ENCODE data around the gene GNG4. TPM values are rescaled to one million over a fixed set of nuclear protein-coding genes. Genes with fewer than 3 reads are reported as not detected.

The GNG4 gene
- total RNA-seq, 6 donors from 2014 or later, result 0.20 TPM; not detected in 5

DNA sequence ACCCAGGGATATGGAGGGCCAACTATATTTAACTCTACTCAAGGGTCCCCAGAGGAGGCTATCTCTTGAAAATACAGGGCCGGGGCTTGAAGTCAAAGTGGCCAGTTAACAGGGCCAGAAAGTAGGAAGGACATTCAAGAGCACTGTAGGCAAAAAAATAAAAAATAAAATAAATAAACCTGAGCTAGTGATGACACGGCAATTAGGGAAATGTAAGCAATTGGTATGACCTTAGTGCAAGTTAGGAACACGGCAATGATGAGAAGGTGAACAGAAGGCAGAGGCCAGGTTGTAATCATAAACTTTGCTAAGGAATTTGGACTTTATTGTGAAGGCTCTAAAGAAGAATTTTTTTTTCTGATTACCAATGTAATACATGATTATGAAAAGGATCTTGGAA, 142.0 kb downstream of the GNG4 start:
- TF ChIP-seq EP300 (IDR thresholded peaks at IDR 0.05) (no peak), POLR2AphosphoS5 (IDR thresholded peaks at IDR 0.05) (no peak), POLR2A (IDR thresholded peaks at IDR 0.05) (no peak)
- TF ChIP-seq, protein P1, sequence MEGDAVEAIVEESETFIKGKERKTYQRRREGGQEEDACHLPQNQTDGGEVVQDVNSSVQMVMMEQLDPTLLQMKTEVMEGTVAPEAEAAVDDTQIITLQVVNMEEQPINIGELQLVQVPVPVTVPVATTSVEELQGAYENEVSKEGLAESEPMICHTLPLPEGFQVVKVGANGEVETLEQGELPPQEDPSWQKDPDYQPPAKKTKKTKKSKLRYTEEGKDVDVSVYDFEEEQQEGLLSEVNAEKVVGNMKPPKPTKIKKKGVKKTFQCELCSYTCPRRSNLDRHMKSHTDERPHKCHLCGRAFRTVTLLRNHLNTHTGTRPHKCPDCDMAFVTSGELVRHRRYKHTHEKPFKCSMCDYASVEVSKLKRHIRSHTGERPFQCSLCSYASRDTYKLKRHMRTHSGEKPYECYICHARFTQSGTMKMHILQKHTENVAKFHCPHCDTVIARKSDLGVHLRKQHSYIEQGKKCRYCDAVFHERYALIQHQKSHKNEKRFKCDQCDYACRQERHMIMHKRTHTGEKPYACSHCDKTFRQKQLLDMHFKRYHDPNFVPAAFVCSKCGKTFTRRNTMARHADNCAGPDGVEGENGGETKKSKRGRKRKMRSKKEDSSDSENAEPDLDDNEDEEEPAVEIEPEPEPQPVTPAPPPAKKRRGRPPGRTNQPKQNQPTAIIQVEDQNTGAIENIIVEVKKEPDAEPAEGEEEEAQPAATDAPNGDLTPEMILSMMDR (IDR thresholded peaks at IDR 0.05), result no peak
- no peak overlapping the region for H3K4me3 ChIP-seq
- WGBS, 2 donors, result 79 to 88% methylated on average over 3 of the region's 3 CpGs
- no peaks in the 10 kb centered on the region for H3K36me3 ChIP-seq
- ATAC-seq (ENCODE audit: low FRiP score in 2 of 2), result no peak
- no peak for DNase-seq
- no peaks in the 10 kb centered on the region for H3K9me3 ChIP-seq
- no peak overlapping the region for H3K27ac ChIP-seq
- peaks cover 7 to 11% (median 9%) of the 10 kb centered on the region in 4 donors for H3K4me1 ChIP-seq
- H3K27me3 ChIP-seq, result no peaks in the 10 kb centered on the region

- H3K9me3 ChIP-seq, result no peaks in the 10 kb centered on the region
- H3K27me3 ChIP-seq, result no peaks in the 10 kb centered on the region
- peaks cover 12 to 15% (median 13%) of the 10 kb centered on the region in 4 donors for H3K4me1 ChIP-seq
- H3K4me3 ChIP-seq, result peak overlapping the region; percentile 67 to 92 (median 84)
- 0% methylated on average over 20 to 45 of the region's 61 CpGs for WGBS, 2 donors
- H3K36me3 ChIP-seq, result no peaks in the 10 kb centered on the region
- TF ChIP-seq, protein P1 (IDR thresholded peaks at IDR 0.05), result peak; percentile 89 to 99 (median 97)
- TF ChIP-seq POLR2AphosphoS5 (IDR thresholded peaks at IDR 0.05) (peak; percentile 81 to 90), EP300 (IDR thresholded peaks at IDR 0.05) (peak in 1 of 4 donors; percentile 37), POLR2A (IDR thresholded peaks at IDR 0.05) (peak in 2 of 4 donors; percentile 75 to 88)
- DNase-seq (peak; percentile 99), ATAC-seq (ENCODE audit: low FRiP score in 2 of 2) (peak; percentile 96 to 99)
- H3K27ac ChIP-seq, result peak overlapping the region; percentile 96 to 99 (median 98)
Measured at GRCh38 chr1:235504494-235505222, 144.9 kb downstream of the GNG4 start.

DNA sequence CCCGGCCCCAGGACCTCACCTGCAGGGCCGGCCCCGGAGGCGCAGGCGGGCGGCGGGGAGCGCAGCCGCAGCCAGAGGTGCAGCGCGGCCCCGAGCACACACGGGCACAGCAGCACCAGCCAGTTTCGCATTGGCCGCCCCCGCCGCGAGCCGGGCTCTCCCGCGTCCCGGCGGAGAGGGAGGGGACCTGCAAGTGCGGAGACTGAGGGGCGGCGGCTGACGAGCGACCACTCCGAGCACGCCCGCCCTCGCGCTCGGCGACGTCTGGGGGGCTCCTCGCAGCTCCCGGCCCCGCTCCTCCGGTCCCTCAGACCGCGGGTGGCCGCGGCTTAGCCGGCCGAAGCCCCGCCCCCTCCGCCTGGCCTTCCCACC, 145.5 kb downstream of the GNG4 start, which contains the start of gene B3GALNT2:
Gene B3GALNT2, minus strand, starts transcription at position 331 of the 372 bp plus-strand sequence. Its CDS starts 200 bp downstream, at position 131.
- DNase-seq (no peak), ATAC-seq (ENCODE audit: low FRiP score in 2 of 2) (peak in 1 of 2 donors; percentile 68)
- Histone ChIP-seq H3K27me3 (no peaks in the 10 kb centered on the region), H3K9me3 (no peaks in the 10 kb centered on the region), H3K4me1 (peaks cover 12 to 15% (median 13%) of the 10 kb centered on the region in 4 donors), H3K4me3 (peak within 1 kb of the TSS; percentile 67 to 92 (median 84)), H3K27ac (peak within 1 kb of the TSS; percentile 96 to 99 (median 98)), H3K36me3 (no peaks in the 10 kb centered on the region)
- WGBS, 2 donors, result 0% methylated on average over 4 to 14 of the region's 48 CpGs
- TF ChIP-seq POLR2AphosphoS5 (IDR thresholded peaks at IDR 0.05) (no peak), POLR2A (IDR thresholded peaks at IDR 0.05) (peak; percentile 61 to 90 (median 73)), EP300 (IDR thresholded peaks at IDR 0.05) (no peak)
- TF ChIP-seq, protein P1 (IDR thresholded peaks at IDR 0.05), result no peak

DNA sequence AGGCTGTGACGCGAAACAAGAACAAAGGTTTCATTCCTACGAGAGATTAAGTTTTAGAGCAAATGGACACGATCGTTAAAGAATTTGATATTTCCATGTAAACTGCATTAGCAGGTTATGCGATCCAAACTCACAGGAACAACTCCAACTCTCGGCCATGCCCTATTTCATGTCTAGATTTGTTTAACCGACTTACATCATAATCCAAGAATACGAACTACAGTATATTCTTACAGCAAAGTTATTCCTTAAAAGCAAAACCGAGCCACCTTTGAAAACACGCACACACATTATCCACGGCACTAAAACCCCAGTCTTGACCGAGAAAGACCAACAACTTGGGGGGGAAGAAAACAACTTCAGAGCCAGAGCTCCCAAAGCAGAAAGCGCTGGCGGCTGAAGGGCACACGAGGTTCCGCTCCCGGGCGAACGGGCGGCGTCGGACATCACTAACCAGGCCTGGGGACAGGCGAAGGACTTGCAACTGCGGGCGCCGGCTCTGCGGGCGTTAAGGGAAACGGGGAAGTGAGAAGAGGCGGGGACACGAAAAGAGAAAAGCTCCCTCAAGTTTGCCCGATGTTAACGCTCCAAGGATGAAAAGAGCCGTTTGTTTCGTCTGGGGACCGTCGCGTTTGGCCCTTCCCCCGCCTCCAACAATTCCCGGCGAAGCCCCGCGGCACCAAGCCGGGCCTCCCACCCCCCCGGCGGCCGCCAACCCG, 146.0 kb downstream of the GNG4 start:
- peak in 1 of 2 donors; percentile 8 for TF ChIP-seq POLR2AphosphoS5 (IDR thresholded peaks at IDR 0.05)
- no peak for TF ChIP-seq POLR2A (IDR thresholded peaks at IDR 0.05)
- ATAC-seq (ENCODE audit: low FRiP score in 2 of 2), result peak in 1 of 2 donors; percentile 39

More for the DNA sequence above, 146.0 kb downstream of the GNG4 start:
- H3K9me3 ChIP-seq, result no peaks in the 10 kb centered on the region
- peak overlapping the region; percentile 96 to 99 (median 98) for H3K27ac ChIP-seq
- H3K4me3 ChIP-seq, result peak overlapping the region; percentile 61 to 92 (median 77)
- peak; percentile 73 to 91 for DNase-seq
- H3K27me3 ChIP-seq, result no peaks in the 10 kb centered on the region
- H3K36me3 ChIP-seq, result no peaks in the 10 kb centered on the region
- H3K4me1 ChIP-seq, result peaks cover 12 to 15% (median 13%) of the 10 kb centered on the region in 4 donors
- 1 to 2% methylated on average over 34 to 37 of the region's 49 CpGs for WGBS, 2 donors
